PFSK-1 (cell line): Measurements from ENCODE around the gene HAT1.

ENCODE experiments used
- POLR2AphosphoS5 ChIP-seq: IDR thresholded peaks from 2 replicates; pipeline ENCODE4 v1.6.1; 2012; ENCODE audit warnings: low read depth, mild to moderate bottlenecking, control low read depth, low read length, moderate library complexity
- REST ChIP-seq, 2 experiments: IDR thresholded peaks; 2 replicates each; pipeline versions ENCODE4 v1.6.1 to v1.8.0; 2011 to 2012; ENCODE audit warnings: low read depth in 2 of 2, low read length in 2 of 2, control low read depth in 1 of 2, inconsistent platforms in 1 of 2, mild to moderate bottlenecking in 1 of 2, moderate library complexity in 1 of 2; ENCODE audit not compliant: insufficient read depth in 1 of 2

DNA sequence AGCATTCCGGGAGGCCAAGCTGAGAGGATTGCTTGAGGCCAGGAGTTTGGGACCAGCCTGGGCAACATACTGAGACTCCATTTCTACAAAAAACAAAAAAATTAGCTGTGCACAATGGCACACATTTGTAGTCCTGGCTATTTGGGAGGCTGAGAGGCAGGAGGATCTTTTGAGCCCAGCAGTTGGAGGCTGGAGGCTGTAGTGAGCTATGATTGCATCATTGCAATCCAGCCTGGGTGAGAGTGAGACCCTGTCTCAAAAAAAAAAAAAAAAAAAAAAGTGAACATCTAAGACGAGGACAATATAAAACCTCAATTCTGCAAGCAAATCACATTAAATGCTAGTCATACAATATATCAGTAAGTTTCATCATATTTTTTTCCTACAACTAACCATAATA lies 2.8 kb upstream of the HAT1 start:
- TF ChIP-seq POLR2AphosphoS5 (no peak), REST (IDR thresholded peaks at IDR 0.05; ENCODE audit: insufficient read depth in 1 of 2, low read depth in 2 of 2, low read length in 2 of 2) (no peak)
